Panc1 (cell line): ENCODE results near the gene DCC. TPM values are rescaled to one million over a fixed set of nuclear protein-coding genes. Genes with fewer than 3 reads are reported as not detected.

Experiments
- ATAC-seq: fragments of 200-7000 bp; cut with Tn5 transposase; 2 replicates; pipeline ENCODE4 v1.9.1; 2020; ENCODE audit warnings: mild to moderate bottlenecking, moderate library complexity
- BruUV-seq: library from RNA; stranded (reverse); fragments of 400-500 nt; replicated peaks from 2 replicates; lab custom pipeline; 2021; lab: Mats Ljungman, UMichigan
- CTCF ChIA-PET: fragments of 300-600 bp; sonication (Branson Sonifier 250); formaldehyde crosslinking; loops from one replicate; lab custom pipeline; 2022; ENCODE audit warnings: antibody characterized with exemption; lab: Charles Lee
- POLR2A ChIA-PET: fragments of 300-600 bp; sonication (Branson Sonifier 250); formaldehyde crosslinking; loops from one replicate; lab custom pipeline; 2022; ENCODE audit warnings: antibody characterized with exemption; lab: Charles Lee
- DNase-seq: peaks from one replicate; pipeline ENCODE4 v3.0.0-alpha.2; 2010; ENCODE audit warnings: low read depth, low spot score
- H3K27ac ChIP-seq: 2 replicates; pipeline ENCODE4 v1.5.1; 2011; ENCODE audit warnings: mild to moderate bottlenecking, low read length, inconsistent platforms
- H3K27me3 ChIP-seq: fragments of 200-500 bp; sonication (Bioruptor generic); 2 replicates; pipeline ENCODE4 v1.6.0; 2014; ENCODE audit warnings: low read length, inconsistent platforms; ENCODE audit not compliant: control insufficient read depth, insufficient read depth
- H3K36me3 ChIP-seq: fragments of 200-500 bp; sonication (Bioruptor generic); 2 replicates; pipeline ENCODE4 v1.5.1; 2014; ENCODE audit warnings: inconsistent platforms, mild to moderate bottlenecking, low read length, moderate library complexity; ENCODE audit not compliant: control insufficient read depth, insufficient read depth
- H3K4me1 ChIP-seq: 2 replicates; pipeline ENCODE4 v1.5.1; 2011; ENCODE audit warnings: inconsistent platforms, mild to moderate bottlenecking, low read length, moderate library complexity; ENCODE audit not compliant: control insufficient read depth, insufficient read depth
- H3K4me3 ChIP-seq, 2 experiments: 2 replicates each; pipeline ENCODE4 v1.5.1; 2011 to 2012; ENCODE audit warnings: low read depth in 2 of 2, low read length in 2 of 2, mild to moderate bottlenecking in 2 of 2, inconsistent platforms in 1 of 2, moderate library complexity in 1 of 2
- H3K9me3 ChIP-seq: fragments of 200-500 bp; sonication (Bioruptor generic); 2 replicates; pipeline ENCODE4 v1.5.1; 2014; ENCODE audit warnings: low read depth, mild to moderate bottlenecking, inconsistent platforms, low read length, moderate library complexity; ENCODE audit not compliant: control insufficient read depth, insufficient read depth
- CTCF ChIP-seq: fragments of 450-650 bp; IDR thresholded peaks from 2 replicates; pipeline ENCODE4 v1.5.1; 2017; ENCODE audit warnings: mild to moderate bottlenecking
- POLR2AphosphoS5 ChIP-seq: IDR thresholded peaks from 2 replicates; pipeline ENCODE4 v1.6.1; 2012; ENCODE audit warnings: mild to moderate bottlenecking, low read depth, low read length, moderate library complexity
- REST ChIP-seq, 2 experiments: IDR thresholded peaks; 2 replicates each; pipeline ENCODE4 v1.6.1; 2011 to 2012; ENCODE audit warnings: low read depth in 2 of 2, control low read depth in 1 of 2, low read length in 1 of 2, mild to moderate bottlenecking in 1 of 2, moderate library complexity in 1 of 2; ENCODE audit not compliant: insufficient read depth in 1 of 2
- SIN3A ChIP-seq: IDR thresholded peaks from 2 replicates; pipeline ENCODE4 v1.6.1; 2012; ENCODE audit warnings: low read depth, mild to moderate bottlenecking, low read length, moderate library complexity, borderline replicate concordance; ENCODE audit not compliant: insufficient read depth
- TCF7L2 ChIP-seq: IDR thresholded peaks from 2 replicates; pipeline ENCODE4 v1.6.1; 2011; ENCODE audit warnings: mild to moderate bottlenecking, low read depth, low read length, inconsistent platforms
- in situ Hi-C: cut with HindIII; loops from 2 replicates; pipeline ENCODE4 v1.10.0; 2016; ENCODE audit warnings: low sequenced_read_pairs, low pct_unique_long_range_greater_than_20kb
- intact Hi-C: fragments of 100-400 bp; cut with micrococcal nuclease; formaldehyde crosslinking; loops from one replicate; pipeline ENCODE4 v1.10.0; 2022; ENCODE audit not compliant: unreplicated experiment
- total RNA-seq: library from RNA; stranded (reverse); gene quantifications from one replicate; pipeline ENCODE4 v1.2.1, GENCODE V29; 2021; ENCODE audit not compliant: unreplicated experiment

DCC gene
- total RNA-seq, 1 experiment from 2014 or later = not detected

GRCh38 chr18:52822160-52822559, 482.2 kb downstream of the DCC start:
- Histone ChIP-seq H3K4me3 (no peak overlapping the region), H3K27me3 (no peaks in the 10 kb centered on the region), H3K36me3 (no peaks in the 10 kb centered on the region), H3K9me3 (no peaks in the 10 kb centered on the region), H3K27ac (no peak overlapping the region), H3K4me1 (no peaks in the 10 kb centered on the region)
- BruUV-seq = no TSS peak
- in situ Hi-C loops = no loop called here
- no peak for ATAC-seq
- ChIA-PET CTCF (no interaction called here), POLR2A (no interaction called here)
- no peak for TF ChIP-seq TCF7L2
- TF ChIP-seq CTCF = no peak
- no peak for TF ChIP-seq SIN3A
- no peak for TF ChIP-seq POLR2AphosphoS5
- TF ChIP-seq REST (IDR thresholded peaks at IDR 0.05; ENCODE audit: insufficient read depth in 1 of 2, low read depth in 2 of 2, low read length in 1 of 2) = no peak
- no peak for DNase-seq
- intact Hi-C loops = no loop called here

GRCh38 chr18:52824126-52824525, 484.1 kb downstream of the DCC start:
- no peaks in the 10 kb centered on the region for H3K36me3 ChIP-seq
- H3K27me3 ChIP-seq = no peaks in the 10 kb centered on the region
- H3K9me3 ChIP-seq = no peaks in the 10 kb centered on the region
- ATAC-seq (no peak), DNase-seq (no peak)
- TF ChIP-seq POLR2AphosphoS5 (no peak), CTCF (no peak), SIN3A (no peak), REST (IDR thresholded peaks at IDR 0.05; ENCODE audit: insufficient read depth in 1 of 2, low read depth in 2 of 2, low read length in 1 of 2) (no peak), TCF7L2 (no peak)
- no peak overlapping the region for H3K4me3 ChIP-seq
- CTCF ChIA-PET = no interaction called here
- H3K4me1 ChIP-seq = no peaks in the 10 kb centered on the region
- in situ Hi-C loops (no loop called here), intact Hi-C loops (no loop called here)
- H3K27ac ChIP-seq = no peak overlapping the region
- POLR2A ChIA-PET = no interaction called here
- BruUV-seq = no TSS peak
